Spinal cord (tissue), 10 donors: ENCODE data around the gene TMEFF2. TPM values are rescaled to one million over a fixed set of nuclear protein-coding genes. Genes with fewer than 3 reads are reported as not detected.
"Not testable (repeated sequence)": the region's sequence is repeated elsewhere in the genome, so short reads cannot be mapped to it uniquely, and the experiment has no call there.

ENCODE experiments used
- DNase-seq, 6 donors: peaks; one replicate each; pipeline versions ENCODE4 v3.0.0 to v3.0.0-alpha.2; 2013 to 2015; ENCODE audit warnings: low spot score in 6 of 6, low read depth in 4 of 6
- H3K27ac ChIP-seq: one replicate; pipeline ENCODE4 v1.5.1; 2013; ENCODE audit warnings: low read depth, low read length, control low read depth
- H3K27me3 ChIP-seq: one replicate; pipeline ENCODE4 v1.6.1; 2013; ENCODE audit warnings: low read length; ENCODE audit not compliant: control insufficient read depth, insufficient read depth
- H3K36me3 ChIP-seq: one replicate; pipeline ENCODE4 v1.6.1; 2013; ENCODE audit warnings: low read length; ENCODE audit not compliant: control insufficient read depth, insufficient read depth
- H3K4me1 ChIP-seq: one replicate; pipeline ENCODE4 v1.6.1; 2013; ENCODE audit warnings: low read length; ENCODE audit not compliant: control insufficient read depth, insufficient read depth
- H3K4me3 ChIP-seq: one replicate; pipeline ENCODE4 v1.5.1; 2013; ENCODE audit warnings: low read depth, low read length, control low read depth
- H3K9me3 ChIP-seq: one replicate; pipeline ENCODE4 v1.6.1; 2013; ENCODE audit warnings: low read length; ENCODE audit not compliant: control insufficient read depth, insufficient read depth
- WGBS: methylation state at CpG from one replicate; pipeline ENCODE4 v1.1.5; 2013; ENCODE audit warnings: missing lambda C conversion rate; ENCODE audit not compliant: insufficient coverage; 5-methylcytosine and 5-hydroxymethylcytosine counted together
- polyA plus RNA-seq, 2 donors: library from polyadenylated mRNA; unstranded; fragments of 120-200 nt; gene quantifications; one replicate each; pipeline ENCODE4 v1.2.1, GENCODE V29; 2013; ENCODE audit not compliant: insufficient read length in 2 of 2
- total RNA-seq, 2 donors: library from RNA; depleted of rRNA in 1 of 2; stranded (reverse); fragments of 120-200 nt in 1 of 2; fragments of >200 nt in 1 of 2; gene quantifications; one replicate each; pipeline versions ENCODE4 v1.2.3 to v1.2.4, GENCODE V29; 2013 to 2014
- donor health status: healthy.

Gene TMEFF2
- total and polyA plus RNA-seq, 4 donors = 14.0 to 85.6 (median 61.1) TPM

DNA sequence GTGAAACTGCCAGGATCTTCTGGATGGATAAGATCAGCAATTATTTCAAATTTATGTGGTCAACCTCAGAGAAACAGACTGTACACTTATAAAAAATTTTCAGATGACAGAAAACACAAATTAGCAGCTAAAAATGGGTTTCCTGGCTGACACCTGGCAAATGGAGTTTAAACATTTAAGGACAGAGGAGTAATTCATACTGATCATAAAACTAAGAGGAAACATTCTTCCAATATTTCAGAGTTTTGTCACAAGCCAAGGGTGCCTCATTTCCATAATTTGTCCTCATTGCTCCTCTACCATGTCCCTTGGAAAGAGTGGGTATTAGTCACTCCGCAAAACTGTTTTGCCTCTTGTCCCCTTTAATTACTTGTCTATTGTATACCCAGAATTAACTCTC lies 70.2 kb downstream of the TMEFF2 start:
- WGBS = no CpG with 5 or more reads among the region's 1 CpG
- H3K27ac ChIP-seq = no peak overlapping the region

DNA sequence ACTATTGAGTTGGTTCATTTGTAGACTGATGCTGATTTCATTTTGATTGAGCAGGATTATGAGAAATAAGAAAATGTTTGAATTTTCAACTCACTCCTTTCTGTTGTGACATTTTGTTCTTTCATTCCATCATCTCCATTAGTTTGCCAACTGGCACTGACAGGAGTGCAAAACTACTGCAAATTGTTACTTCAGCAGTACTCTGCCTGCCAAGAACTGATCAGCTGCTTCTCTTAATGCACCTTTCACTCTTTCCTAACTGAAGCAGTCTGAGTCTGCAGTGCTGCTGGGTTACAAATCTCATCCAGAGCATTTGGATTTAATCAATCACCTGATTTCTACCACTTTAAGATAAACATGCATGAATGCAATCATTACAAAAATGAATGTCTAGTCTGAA lies 70.9 kb downstream of the TMEFF2 start:
- DNase-seq = peak in 2 of 6 donors; percentile 36 to 63
- Histone ChIP-seq H3K9me3 (no peaks in the 10 kb centered on the region), H3K4me3 (no peak overlapping the region), H3K27ac (no peak overlapping the region), H3K27me3 (no peaks in the 10 kb centered on the region), H3K36me3 (no peaks in the 10 kb centered on the region), H3K4me1 (peaks cover 2% of the 10 kb centered on the region)

More for the DNA sequence above, 70.2 kb downstream of the TMEFF2 start:
- no peak for DNase-seq
- Histone ChIP-seq H3K4me3 (no peak overlapping the region), H3K36me3 (no peaks in the 10 kb centered on the region), H3K27me3 (no peaks in the 10 kb centered on the region), H3K9me3 (no peaks in the 10 kb centered on the region), H3K4me1 (peaks cover 4% of the 10 kb centered on the region)

DNA sequence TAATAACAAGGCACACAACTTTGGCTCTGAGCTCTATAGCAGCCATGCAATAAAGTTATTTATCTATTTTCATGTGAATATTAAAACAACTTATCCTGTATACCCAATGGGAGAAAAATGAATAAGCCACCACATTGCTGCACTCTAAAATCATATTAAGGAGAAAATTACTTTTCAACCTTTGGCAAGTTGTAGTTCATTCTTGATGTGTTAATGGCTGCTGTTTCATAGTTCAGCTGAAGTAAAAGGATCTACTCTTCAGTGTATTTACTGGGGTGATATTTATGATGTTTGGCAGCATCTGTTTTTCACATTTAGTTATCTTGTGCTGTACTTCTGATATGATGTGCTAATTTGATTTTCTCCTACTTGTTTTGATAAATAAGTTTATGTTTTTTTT lies 71.8 kb downstream of the TMEFF2 start:
- no peaks in the 10 kb centered on the region for H3K27me3 ChIP-seq
- H3K4me1 ChIP-seq = no peaks in the 10 kb centered on the region
- DNase-seq = peak in 1 of 6 donors; percentile 26
- no peak overlapping the region for H3K4me3 ChIP-seq
- H3K27ac ChIP-seq = no peak overlapping the region
- no peaks in the 10 kb centered on the region for H3K36me3 ChIP-seq
- H3K9me3 ChIP-seq = no peaks in the 10 kb centered on the region

DNA sequence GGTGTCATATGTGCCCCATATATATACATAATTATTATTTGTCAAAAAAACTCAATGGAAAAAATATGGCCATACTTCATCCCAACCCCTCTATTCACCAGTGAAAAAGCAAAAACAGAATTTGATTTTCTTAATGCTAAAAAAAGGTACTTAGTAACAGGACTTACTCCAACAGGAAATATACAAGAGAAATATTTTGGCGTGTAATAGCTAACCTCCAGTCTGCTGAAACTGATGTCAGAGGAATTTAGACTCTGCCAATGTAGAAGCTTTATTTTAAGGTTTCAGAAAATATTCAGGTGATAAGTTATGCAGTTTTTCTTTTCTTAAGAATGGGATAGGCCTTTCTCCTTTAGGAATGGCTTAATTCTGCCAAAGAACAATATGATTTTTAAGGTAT lies 72.6 kb downstream of the TMEFF2 start:
- Histone ChIP-seq H3K4me1 (no peaks in the 10 kb centered on the region), H3K36me3 (no peaks in the 10 kb centered on the region), H3K27ac (no peak overlapping the region), H3K9me3 (no peaks in the 10 kb centered on the region), H3K4me3 (no peak overlapping the region), H3K27me3 (no peaks in the 10 kb centered on the region)
- DNase-seq = no peak
- no CpG with 5 or more reads among the region's 1 CpG for WGBS

DNA sequence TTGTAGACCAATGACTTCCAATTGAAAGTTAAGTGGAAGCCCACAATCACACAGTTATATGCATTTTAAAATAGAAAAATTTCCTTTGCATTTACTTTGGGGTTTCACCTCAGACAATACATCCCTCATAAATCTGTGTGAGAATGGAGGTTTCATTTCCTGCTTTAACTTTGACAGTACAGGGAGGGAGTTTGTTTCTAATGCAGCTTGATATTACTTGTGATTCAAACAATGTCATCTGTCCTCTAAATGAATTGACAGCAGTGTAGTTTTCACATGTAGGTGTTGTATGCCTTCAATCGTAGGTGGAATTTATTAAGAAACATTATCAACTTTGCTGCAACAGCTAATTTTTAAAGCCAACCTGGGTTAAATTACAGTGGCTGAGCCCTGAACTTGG lies 75.2 kb downstream of the TMEFF2 start:
- WGBS = no CpG with 5 or more reads among the region's 1 CpG
- Histone ChIP-seq H3K4me1 (no peaks in the 10 kb centered on the region), H3K36me3 (no peaks in the 10 kb centered on the region), H3K27me3 (no peaks in the 10 kb centered on the region), H3K9me3 (peaks cover 2% of the 10 kb centered on the region), H3K27ac (no peak overlapping the region), H3K4me3 (no peak overlapping the region)
- DNase-seq = no peak

DNA sequence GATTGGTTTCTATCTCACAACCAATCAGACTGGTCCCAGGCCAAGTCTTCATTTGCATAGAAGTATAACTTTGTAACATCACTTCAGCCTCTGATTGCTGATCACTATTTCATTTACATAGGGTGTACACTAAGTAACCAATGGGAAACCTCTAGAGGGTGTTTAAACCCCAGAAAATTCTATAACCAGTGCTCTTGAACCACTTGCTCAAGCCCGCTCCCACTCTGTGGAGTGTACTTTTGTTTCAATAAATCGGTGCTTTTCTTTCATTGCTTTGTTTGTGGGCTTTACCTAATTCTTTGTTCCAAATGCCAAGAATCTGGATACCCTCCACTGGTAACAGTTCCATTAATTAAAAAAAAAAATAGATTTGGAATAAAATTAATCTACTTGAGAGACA lies 77.0 kb downstream of the TMEFF2 start:
- Histone ChIP-seq H3K27ac (no peak overlapping the region), H3K36me3 (no peaks in the 10 kb centered on the region), H3K9me3 (peaks cover 2% of the 10 kb centered on the region), H3K4me3 (no peak overlapping the region), H3K27me3 (no peaks in the 10 kb centered on the region), H3K4me1 (no peaks in the 10 kb centered on the region)
- no CpG with 5 or more reads among the region's 2 CpGs for WGBS
- no peak for DNase-seq

DNA sequence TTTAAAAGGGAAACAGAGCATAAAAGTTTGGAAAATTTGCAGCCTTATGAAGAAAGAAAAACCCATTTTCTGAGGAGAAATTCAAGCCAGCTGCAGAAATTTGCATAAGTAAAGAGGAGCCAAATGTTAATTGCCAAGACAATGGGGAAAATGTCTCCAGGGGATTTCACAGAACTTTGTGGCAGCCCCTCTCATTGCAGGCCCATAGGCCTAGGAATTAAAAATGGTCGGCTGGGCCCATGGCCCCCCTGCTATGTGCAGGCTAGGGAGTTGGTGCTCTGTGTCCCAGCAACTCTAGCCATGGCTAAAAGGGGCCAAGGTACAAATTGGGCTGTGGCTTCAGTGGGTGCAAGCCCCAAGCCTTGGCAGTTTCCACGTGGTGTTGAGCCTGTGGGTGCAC lies 83.2 kb downstream of the TMEFF2 start:
- not testable (repeated sequence) for H3K4me1 ChIP-seq, H3K4me3 ChIP-seq, H3K36me3 ChIP-seq, H3K27me3 ChIP-seq, H3K9me3 ChIP-seq, DNase-seq, H3K27ac ChIP-seq
- WGBS = 61% methylated on average over 2 of the region's 2 CpGs

DNA sequence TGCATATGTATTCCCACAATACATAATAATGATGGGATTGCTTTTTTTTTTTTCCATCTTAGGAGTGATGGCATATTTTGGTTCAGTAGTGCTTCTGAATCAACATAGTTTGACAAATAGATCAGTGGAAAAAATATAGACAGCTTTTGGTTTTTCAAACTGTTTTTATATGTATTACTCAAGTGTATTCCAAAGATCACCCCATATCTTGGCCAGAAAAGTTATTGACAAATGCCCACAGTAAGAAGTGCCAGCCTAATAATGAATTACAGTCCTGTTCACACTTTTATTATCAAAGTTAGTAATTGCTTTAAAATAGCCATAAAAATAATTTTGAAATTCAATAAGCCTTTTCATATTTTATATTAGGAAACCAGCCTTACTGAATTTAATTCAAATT lies 95.0 kb downstream of the TMEFF2 start:
- no peak overlapping the region for H3K4me3 ChIP-seq

DNA sequence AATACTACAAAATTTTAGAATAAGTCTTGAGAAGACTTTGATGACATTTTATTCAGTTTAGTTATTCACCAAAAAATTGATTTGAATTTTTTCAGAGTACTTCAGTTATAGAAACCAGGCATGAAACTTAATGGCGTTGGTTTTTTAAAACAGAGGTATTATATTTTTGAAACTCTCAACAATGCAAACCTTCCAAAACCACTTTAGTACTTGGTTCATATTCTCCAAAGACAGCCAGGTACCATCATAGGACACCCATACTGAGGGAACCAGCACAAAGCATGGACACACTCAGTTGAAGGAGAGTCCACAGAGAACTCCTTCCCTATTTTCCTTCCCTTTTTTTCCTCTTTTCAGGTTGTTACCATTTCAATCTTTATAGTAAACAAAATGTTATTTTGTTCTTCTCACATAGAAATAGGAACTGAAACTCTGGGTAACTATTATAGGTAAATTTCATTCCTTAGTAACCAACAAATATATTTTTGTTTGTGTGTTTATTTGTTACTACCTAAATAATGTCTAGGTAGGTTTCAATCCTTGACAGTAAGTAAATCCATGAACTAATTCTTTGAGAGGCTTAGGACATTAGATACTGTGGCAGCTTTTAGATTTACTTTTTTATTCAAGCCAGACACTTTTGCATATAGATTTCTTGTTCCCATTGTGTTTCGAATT lies 95.8 kb downstream of the TMEFF2 start:
- WGBS = no CpG with 5 or more reads among the region's 2 CpGs
- no peak overlapping the region for H3K27ac ChIP-seq
- DNase-seq = no peak
- H3K27me3 ChIP-seq = no peaks in the 10 kb centered on the region
- H3K4me3 ChIP-seq = no peak overlapping the region
- no peaks in the 10 kb centered on the region for H3K9me3 ChIP-seq
- H3K36me3 ChIP-seq = no peaks in the 10 kb centered on the region
- H3K4me1 ChIP-seq = no peaks in the 10 kb centered on the region

More for the DNA sequence above, 95.0 kb downstream of the TMEFF2 start:
- Histone ChIP-seq H3K27ac (no peak overlapping the region), H3K36me3 (no peaks in the 10 kb centered on the region), H3K4me1 (no peaks in the 10 kb centered on the region), H3K9me3 (no peaks in the 10 kb centered on the region), H3K27me3 (no peaks in the 10 kb centered on the region)
- DNase-seq = no peak

DNA sequence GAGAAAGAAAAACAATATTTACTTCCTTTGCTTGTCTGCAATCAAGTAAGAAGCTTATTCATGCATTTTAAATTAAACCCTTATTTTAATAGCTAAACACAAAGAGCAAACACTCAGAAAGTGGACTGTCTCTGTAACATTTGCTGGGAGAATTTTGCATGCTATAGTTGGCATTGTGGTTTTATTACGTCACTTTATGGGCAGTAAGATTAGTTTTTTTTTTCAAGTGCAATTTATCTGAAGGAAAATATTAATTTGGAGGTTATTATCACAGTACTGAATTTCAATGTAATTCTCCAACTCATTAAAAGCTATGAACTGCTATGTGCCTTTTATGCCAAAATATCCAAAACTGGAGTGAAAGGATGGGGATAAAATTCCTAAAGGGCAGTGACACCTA lies 103.3 kb downstream of the TMEFF2 start:
- WGBS = no CpG with 5 or more reads among the region's 1 CpG

More for the DNA sequence above, 103.3 kb downstream of the TMEFF2 start:
- Histone ChIP-seq H3K9me3 (no peaks in the 10 kb centered on the region), H3K4me3 (no peak overlapping the region), H3K27ac (no peak overlapping the region), H3K36me3 (no peaks in the 10 kb centered on the region), H3K4me1 (no peaks in the 10 kb centered on the region), H3K27me3 (no peaks in the 10 kb centered on the region)
- DNase-seq = peak in 1 of 6 donors; percentile 42
